Neuron (in vitro differentiated cells): Measurements from ENCODE around the gene CD79A.
A peak's percentile ranks its signal among the peaks of the same experiment; 100 is the strongest.

Experiments used
- H2AFZ ChIP-seq: one replicate; pipeline ENCODE4 v1.6.1; 2013; ENCODE audit warnings: low read depth, mild to moderate bottlenecking, inconsistent platforms, low read length, moderate library complexity
- H3K27me3 ChIP-seq: one replicate; pipeline ENCODE4 v1.6.1; 2013; ENCODE audit warnings: low read length; ENCODE audit not compliant: insufficient read depth
- H3K36me3 ChIP-seq: one replicate; pipeline ENCODE4 v1.6.1; 2013; ENCODE audit warnings: low read length; ENCODE audit not compliant: insufficient read depth
- H3K4me1 ChIP-seq: one replicate; pipeline ENCODE4 v1.6.1; 2013; ENCODE audit warnings: low read length; ENCODE audit not compliant: insufficient read depth
- H3K4me3 ChIP-seq: 2 replicates; pipeline ENCODE4 v1.5.1; 2013; ENCODE audit warnings: mild to moderate bottlenecking, low read length, moderate library complexity
- H3K9me3 ChIP-seq: one replicate; pipeline ENCODE4 v1.6.1; 2013; ENCODE audit warnings: low read length

The CD79A gene

GRCh38 chr19:41853768-41854167 is 23.3 kb upstream of the CD79A start:
- Histone ChIP-seq H3K27me3 (peaks cover 50% of the 10 kb centered on the region), H3K36me3 (no peaks in the 10 kb centered on the region), H2AFZ (no peak overlapping the region), H3K9me3 (no peaks in the 10 kb centered on the region), H3K4me3 (no peak overlapping the region), H3K4me1 (peaks cover 10% of the 10 kb centered on the region)

DNA sequence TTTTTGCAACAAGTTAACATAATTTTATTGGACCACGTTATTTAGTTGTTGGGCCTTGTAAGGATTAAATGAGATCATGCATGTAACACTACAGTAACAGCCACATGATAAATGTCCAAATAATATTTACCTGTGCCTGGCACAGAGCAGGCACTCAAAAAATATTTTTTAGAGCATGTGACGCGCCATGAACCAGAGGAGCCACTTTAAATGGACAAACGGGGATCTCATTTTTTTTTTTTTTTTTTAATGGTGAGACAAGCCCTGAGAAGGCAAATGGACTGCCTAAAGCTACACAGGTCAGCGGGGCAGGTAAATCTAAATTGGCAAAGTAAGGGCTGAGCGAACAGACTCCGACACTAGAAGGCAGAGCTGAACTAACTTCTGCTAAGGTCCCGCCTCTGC is 17.9 kb upstream of the CD79A start:
- no peaks in the 10 kb centered on the region for H3K9me3 ChIP-seq
- peak overlapping the region; percentile 59 for H2AFZ ChIP-seq
- H3K36me3 ChIP-seq = peaks cover 33% of the 10 kb centered on the region
- peak overlapping the region; percentile 40 for H3K4me3 ChIP-seq
- H3K27me3 ChIP-seq = peaks cover 6% of the 10 kb centered on the region
- peaks cover 27% of the 10 kb centered on the region for H3K4me1 ChIP-seq

DNA sequence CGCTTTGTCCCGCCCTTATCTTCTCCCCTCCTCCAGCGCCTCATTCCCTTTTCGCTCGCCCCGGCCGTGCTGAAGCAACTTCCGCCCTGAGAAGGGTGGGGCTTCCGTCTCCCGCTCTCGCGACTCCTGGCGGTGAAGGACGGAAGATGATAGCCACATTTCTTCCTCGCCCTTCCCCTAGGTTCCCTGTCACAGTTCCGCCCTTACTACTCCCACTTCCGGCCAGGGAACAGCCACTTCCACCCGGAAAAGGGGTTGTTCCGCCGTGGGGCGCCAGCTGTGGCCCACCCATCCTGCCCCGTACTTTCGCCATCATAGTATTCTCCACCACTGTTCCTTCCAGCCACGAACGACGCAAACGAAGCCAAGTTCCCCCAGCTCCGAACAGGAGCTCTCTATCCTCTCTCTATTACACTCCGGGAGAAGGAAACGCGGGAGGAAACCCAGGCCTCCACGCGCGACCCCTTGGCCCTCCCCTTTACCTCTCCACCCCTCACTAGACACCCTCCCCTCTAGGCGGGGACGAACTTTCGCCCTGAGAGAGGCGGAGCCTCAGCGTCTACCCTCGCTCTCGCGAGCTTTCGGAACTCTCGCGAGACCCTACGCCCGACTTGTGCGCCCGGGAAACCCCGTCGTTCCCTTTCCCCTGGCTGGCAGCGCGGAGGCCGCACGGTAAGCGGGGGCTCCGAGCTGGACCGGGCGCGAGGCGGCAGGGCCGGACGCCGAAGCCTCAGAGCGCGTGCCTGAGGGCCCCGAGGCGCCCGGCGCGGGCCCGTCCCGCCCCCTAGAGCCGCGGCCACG is 17.3 kb upstream of the CD79A start, which contains the start of gene RPS19:
TSS of gene RPS19 (plus strand) at position 638 of the 801 bp plus-strand sequence. CDS start 520 bp downstream, outside the sequence.
- Histone ChIP-seq H3K36me3 (peaks cover 39% of the 10 kb centered on the region), H3K4me1 (peaks cover 23% of the 10 kb centered on the region), H2AFZ (peak within 1 kb of the TSS; percentile 59), H3K4me3 (peak within 1 kb of the TSS; percentile 84), H3K27me3 (peaks cover 4% of the 10 kb centered on the region), H3K9me3 (no peaks in the 10 kb centered on the region)

DNA sequence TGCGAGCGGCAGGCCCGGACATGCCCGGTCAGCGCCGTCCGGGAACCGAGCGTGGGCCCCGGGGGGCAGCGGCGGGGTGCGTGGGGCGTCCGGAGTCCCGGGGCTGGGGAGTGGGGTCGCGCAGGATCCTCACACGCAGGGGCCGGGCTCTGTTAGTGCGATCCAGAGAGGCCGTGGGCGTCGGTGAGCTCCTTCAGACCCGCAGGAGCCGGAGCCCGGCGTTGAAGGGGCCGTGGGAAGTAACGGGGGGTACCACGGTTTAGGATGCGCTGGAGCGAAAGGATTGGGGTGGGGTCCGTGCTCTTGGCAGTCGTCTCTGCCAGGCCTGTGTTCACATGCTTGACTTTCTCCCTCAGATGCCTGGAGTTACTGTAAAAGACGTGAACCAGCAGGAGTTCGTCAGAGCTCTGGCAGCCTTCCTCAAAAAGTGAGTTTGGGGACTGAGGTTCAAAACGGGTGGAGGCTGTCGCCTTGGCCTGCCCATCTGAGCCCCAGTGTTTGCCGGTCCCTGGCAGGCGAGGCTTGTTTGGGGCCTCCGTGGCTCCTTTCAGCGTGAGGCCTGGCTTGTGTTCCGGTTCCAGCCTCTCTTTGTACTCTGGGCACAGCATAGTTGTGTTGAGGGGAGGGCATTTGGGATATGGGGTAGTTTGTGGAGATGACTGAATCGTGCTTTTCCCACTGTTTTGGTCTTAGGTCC is 16.5 kb upstream of the CD79A start:
- H2AFZ ChIP-seq = no peak overlapping the region
- peaks cover 45% of the 10 kb centered on the region for H3K36me3 ChIP-seq
- no peaks in the 10 kb centered on the region for H3K9me3 ChIP-seq
- peaks cover 23% of the 10 kb centered on the region for H3K4me1 ChIP-seq
- H3K4me3 ChIP-seq = peak overlapping the region; percentile 84
- H3K27me3 ChIP-seq = no peaks in the 10 kb centered on the region

DNA sequence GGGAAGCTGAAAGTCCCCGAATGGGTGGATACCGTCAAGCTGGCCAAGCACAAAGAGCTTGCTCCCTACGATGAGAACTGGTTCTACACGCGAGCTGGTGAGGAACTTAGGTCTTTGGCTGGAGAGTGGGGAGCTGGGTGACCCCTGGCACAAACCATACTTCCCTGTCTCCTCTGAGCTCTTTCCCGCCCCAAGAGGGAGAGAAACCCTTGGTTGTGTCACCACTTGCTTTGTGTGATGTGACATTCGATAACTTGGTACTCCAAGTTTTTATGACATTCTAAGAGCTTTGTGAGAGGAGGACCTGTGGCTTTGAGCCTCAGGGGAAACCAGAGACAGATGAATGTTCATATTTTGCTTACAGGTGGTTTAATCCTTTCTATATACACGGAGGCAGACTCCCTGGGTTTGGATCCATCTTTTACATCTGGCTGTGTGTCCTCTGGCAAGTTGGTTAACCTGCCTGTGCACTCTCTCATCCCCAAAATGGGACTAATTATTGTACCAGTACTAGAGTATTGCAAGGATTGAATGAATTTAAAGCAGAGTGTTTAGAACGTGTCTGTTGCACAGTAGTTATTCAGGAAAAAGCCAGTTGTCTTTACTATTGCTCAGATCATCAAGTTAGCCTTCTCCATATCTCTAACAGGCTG is 15.8 kb upstream of the CD79A start:
- no peaks in the 10 kb centered on the region for H3K27me3 ChIP-seq
- H3K4me3 ChIP-seq = peak overlapping the region; percentile 84
- H3K36me3 ChIP-seq = peaks cover 48% of the 10 kb centered on the region
- peaks cover 23% of the 10 kb centered on the region for H3K4me1 ChIP-seq
- no peaks in the 10 kb centered on the region for H3K9me3 ChIP-seq
- no peak overlapping the region for H2AFZ ChIP-seq

- Histone ChIP-seq H3K36me3 (peaks cover 52% of the 10 kb centered on the region), H3K27me3 (no peaks in the 10 kb centered on the region), H3K4me3 (peak overlapping the region; percentile 84), H2AFZ (no peak overlapping the region), H3K9me3 (no peaks in the 10 kb centered on the region), H3K4me1 (peaks cover 23% of the 10 kb centered on the region)
Measured at GRCh38 chr19:41861846-41862245, 15.2 kb upstream of the CD79A start.

DNA sequence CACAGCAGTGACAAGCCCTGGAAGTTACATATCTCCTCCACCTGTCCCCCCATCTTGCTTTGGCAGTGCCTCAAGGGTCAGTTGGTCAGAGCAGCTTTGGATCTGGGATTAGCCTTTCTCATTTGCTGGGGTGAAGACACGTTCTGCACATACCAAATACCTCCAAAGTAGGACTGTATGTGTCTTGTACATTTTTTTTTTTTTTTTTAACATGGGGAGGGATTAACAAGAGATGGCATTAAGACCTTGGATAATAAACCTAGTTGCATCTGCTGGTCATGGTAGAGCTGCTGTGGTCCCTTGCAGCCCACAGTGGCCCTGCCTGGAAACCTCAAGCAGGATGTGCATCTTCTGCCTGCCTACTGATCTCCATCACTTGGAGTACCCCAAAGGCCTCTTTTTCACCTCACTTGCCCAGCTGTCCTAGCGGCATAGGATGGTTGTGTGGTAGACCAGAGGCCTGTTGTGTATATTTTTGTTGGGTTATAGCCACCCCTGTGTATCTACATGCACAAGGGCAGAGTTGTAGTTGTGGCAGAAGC is 14.6 kb upstream of the CD79A start:
- no peaks in the 10 kb centered on the region for H3K27me3 ChIP-seq
- H3K36me3 ChIP-seq = peaks cover 56% of the 10 kb centered on the region

DNA sequence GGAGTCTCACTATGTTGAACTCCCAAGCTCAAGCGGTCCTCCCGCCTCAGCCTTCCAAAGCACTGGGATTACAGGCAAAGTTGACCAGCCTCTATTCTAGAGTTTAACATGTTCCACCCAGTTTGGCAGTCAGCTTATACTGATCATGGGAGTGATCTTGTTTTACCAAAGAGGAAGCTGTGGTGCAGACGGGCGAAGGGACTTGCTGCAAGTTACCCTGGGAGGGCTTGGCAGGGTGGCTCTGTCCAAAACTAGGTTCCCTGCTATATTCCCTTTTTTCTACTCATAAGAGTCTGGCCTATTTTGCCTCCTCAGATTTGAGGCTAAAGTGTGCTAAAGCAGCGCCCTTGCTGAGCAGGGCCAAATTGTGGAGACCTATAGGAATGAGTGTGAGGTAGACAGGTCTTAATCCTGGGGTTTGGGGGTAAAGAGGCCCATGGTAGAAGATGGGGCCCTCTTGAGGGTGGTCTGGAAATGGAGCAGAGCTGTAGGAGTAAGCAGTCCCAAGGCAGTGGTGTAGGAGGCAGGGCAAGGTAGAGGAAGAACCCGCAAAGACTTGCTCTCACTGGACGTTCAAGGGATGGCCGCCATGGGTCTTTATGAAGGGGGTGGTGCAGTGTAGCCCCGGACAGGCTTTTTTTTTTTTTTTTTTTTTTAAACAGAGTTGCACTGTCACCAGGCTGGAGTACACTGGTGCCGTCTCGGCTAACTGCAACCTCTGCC is 13.7 kb upstream of the CD79A start:
- Histone ChIP-seq H3K36me3 (peaks cover 64% of the 10 kb centered on the region), H3K4me3 (no peak overlapping the region), H2AFZ (no peak overlapping the region), H3K4me1 (peaks cover 23% of the 10 kb centered on the region), H3K27me3 (no peaks in the 10 kb centered on the region), H3K9me3 (no peaks in the 10 kb centered on the region)

More for the DNA sequence above, 14.6 kb upstream of the CD79A start:
- Histone ChIP-seq H3K9me3 (no peaks in the 10 kb centered on the region), H2AFZ (no peak overlapping the region), H3K4me3 (no peak overlapping the region), H3K4me1 (peaks cover 23% of the 10 kb centered on the region)

- Histone ChIP-seq H3K9me3 (no peaks in the 10 kb centered on the region), H2AFZ (no peak overlapping the region), H3K4me3 (no peak overlapping the region), H3K4me1 (peaks cover 21% of the 10 kb centered on the region), H3K36me3 (peaks cover 74% of the 10 kb centered on the region), H3K27me3 (no peaks in the 10 kb centered on the region)
Measured at GRCh38 chr19:41864374-41864773, 12.7 kb upstream of the CD79A start.

DNA sequence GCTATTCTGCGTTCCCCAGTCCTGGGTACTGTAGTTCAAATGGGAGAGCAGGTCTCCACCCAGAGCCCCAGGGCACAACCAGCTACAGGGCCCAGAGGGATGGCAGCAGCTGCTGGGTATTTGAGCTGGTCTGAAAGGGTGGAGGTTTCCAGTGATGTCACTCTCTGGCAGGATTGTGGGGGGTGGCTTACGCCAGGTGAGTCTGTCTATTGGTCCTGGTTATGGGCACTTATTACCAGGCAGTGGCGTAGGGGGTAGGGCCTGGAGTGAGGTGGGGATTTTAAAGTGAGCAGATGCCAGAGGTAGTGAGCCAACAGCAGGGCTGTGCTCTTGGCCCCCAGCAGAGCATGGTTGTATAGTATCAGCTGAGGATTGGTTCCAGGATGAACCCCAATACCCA is 10.8 kb upstream of the CD79A start:
- Histone ChIP-seq H3K4me3 (no peak overlapping the region), H3K36me3 (peaks cover 86% of the 10 kb centered on the region), H3K9me3 (no peaks in the 10 kb centered on the region), H3K4me1 (peaks cover 15% of the 10 kb centered on the region), H2AFZ (no peak overlapping the region), H3K27me3 (no peaks in the 10 kb centered on the region)

GRCh38 chr19:41868120-41868988 is 8.7 kb upstream of the CD79A start:
- Histone ChIP-seq H3K36me3 (peaks cover 73% of the 10 kb centered on the region), H2AFZ (no peak overlapping the region), H3K4me3 (no peak overlapping the region), H3K27me3 (no peaks in the 10 kb centered on the region), H3K4me1 (no peaks in the 10 kb centered on the region), H3K9me3 (no peaks in the 10 kb centered on the region)

GRCh38 chr19:41868989-41869300 is 8.1 kb upstream of the CD79A start:
- H3K27me3 ChIP-seq = no peaks in the 10 kb centered on the region

More at GRCh38 chr19:41868989-41869300, 8.1 kb upstream of the CD79A start:
- Histone ChIP-seq H2AFZ (no peak overlapping the region), H3K4me1 (no peaks in the 10 kb centered on the region), H3K9me3 (no peaks in the 10 kb centered on the region), H3K36me3 (peaks cover 68% of the 10 kb centered on the region), H3K4me3 (no peak overlapping the region)
